ENCODE data around the gene OGT.

DNA sequence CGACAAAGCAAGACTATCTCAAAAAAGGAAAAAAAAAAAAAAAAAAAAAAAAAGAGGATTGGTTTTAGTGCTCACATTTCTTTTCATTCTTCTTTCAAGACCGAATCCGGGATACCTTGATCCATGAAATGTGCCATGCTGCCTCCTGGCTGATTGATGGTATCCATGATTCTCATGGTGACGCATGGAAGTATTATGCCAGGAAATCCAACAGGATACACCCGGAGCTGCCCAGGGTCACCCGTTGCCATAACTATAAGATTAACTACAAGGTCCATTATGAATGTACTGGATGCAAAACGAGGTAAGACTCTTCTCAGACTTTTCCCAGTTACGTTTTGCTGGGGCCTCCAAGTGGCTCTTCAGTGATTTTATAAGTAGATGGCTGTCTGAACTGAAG is 79.4 kb downstream of the OGT start:
- TF ChIP-seq, protein P1, sequence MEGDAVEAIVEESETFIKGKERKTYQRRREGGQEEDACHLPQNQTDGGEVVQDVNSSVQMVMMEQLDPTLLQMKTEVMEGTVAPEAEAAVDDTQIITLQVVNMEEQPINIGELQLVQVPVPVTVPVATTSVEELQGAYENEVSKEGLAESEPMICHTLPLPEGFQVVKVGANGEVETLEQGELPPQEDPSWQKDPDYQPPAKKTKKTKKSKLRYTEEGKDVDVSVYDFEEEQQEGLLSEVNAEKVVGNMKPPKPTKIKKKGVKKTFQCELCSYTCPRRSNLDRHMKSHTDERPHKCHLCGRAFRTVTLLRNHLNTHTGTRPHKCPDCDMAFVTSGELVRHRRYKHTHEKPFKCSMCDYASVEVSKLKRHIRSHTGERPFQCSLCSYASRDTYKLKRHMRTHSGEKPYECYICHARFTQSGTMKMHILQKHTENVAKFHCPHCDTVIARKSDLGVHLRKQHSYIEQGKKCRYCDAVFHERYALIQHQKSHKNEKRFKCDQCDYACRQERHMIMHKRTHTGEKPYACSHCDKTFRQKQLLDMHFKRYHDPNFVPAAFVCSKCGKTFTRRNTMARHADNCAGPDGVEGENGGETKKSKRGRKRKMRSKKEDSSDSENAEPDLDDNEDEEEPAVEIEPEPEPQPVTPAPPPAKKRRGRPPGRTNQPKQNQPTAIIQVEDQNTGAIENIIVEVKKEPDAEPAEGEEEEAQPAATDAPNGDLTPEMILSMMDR (IDR thresholded peaks at IDR 0.05): no peak
- TF ChIP-seq SIN3A (IDR thresholded peaks at IDR 0.05; ENCODE audit: borderline replicate concordance, insufficient read depth, low read depth, low read length): no peak

Measured in Panc1 (cell line).